Kidney tubule cell (primary cell): Measurements from ENCODE around the gene HYCC1.
A peak's percentile ranks its signal among the peaks of the same experiment; 100 is the strongest.
"Not testable (repeated sequence)": the region's sequence is repeated elsewhere in the genome, so short reads cannot be mapped to it uniquely, and the experiment has no call there.

ENCODE experiments used
- DNase-seq: peaks from one replicate; pipeline ENCODE4 v3.0.0-alpha.2; 2018; ENCODE audit warnings: low spot score

HYCC1 gene

GRCh38 chr7:22983257-22983855 lies 30.6 kb downstream of the HYCC1 start:
- no peak for DNase-seq

- DNase-seq = peak; percentile 46
Measured at GRCh38 chr7:22980422-22980821, 33.5 kb downstream of the HYCC1 start.

DNA sequence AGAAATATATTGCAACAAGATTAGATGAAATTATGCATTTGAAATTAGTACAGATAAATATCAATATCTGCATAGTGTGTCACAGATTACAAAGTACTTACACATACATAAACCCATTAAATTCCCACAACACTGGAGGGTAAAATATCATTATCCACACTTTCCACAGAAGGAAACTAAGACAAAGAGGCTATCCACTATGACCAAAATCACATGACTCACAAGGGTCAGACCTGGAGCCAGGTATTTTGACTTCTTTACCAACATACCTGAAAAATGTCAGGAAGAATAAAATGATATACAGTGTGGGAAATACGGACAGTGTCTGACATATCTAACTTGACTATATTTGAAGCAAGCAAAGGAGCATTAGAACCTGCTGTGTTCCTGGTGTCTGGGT lies 34.1 kb downstream of the HYCC1 start:
- peak; percentile 20 for DNase-seq

DNA sequence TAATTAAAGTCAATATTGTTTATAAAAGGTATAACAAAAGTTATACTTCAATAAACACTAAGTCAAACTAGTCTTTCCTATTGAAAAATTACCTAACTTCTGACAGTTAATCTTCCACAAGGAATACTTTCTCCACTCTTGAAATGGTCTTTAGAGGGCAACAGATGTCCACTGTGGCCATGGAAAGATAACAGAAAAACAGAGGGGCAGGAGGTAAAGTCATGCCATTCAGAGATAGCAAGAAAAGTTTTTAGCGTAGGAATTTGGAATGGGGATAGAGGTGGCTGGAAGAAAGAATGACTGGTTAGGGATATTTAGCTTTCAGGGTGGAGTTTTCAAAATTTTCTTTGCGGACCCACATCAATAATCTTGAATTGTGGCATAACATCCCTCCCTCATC lies 34.7 kb downstream of the HYCC1 start:
- DNase-seq = no peak

DNA sequence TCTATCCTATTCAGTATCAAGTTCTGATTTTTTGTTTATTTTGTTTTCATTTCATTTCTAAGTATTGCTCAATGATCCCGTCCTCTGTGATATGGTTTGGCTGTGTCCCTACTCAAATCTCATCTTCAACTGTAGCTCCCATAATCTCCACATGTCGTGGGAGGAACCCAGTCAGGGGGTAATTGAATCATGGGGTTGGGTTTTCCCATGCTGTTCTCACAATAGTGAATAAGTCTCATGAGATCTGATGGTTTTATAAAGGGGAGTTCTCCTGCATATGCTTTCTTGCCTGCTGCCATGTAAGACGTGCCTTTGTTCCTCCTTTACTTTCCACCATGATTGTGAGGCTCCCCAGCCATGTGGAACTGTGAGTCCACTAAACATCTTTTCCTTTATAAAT lies 39.3 kb downstream of the HYCC1 start:
- DNase-seq = not testable (repeated sequence)

DNA sequence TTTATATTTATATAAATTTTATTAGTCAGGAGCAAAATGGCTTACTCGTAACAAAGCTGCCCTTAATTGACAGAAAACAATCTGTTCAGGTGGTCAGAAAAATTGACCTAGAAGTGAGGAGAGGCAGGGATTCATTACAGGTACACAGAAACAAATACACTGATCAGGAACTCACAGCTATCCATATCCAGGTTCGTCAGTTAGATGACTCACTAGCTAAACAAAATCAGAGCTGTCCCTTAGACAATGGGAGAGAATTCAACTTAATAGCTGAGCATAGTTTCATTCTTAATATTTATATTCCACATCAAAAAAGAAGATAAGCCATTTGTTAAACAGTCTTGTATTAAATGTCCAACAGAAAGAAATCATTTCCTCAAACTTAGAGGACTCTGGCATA lies 41.7 kb downstream of the HYCC1 start:
- no peak for DNase-seq

- no peak for DNase-seq
Measured at GRCh38 chr7:22969010-22969431, 44.9 kb downstream of the HYCC1 start.
